HG02981 (cell line): ENCODE results near the gene SLC26A1.

Experiments used
- ATAC-seq: cut with Tn5 transposase; IDR thresholded peaks from one replicate; pipeline ENCODE4 v1.9.1; 2021; ENCODE audit warnings: mild to moderate bottlenecking, moderate library complexity; ENCODE audit not compliant: unreplicated experiment

Gene SLC26A1

GRCh38 chr4:993111-994029 is at the start of gene SLC26A1:
TSS of gene SLC26A1 (minus strand) at chr4:993404. CDS start at chr4:991703, 1,701 bp downstream.
- no peak for ATAC-seq

GRCh38 chr4:1042352-1043055 is 49.3 kb upstream of the SLC26A1 start:
- ATAC-seq, result no peak

- ATAC-seq, result no peak
These were observed 48.7 kb upstream of the SLC26A1 start for GRCh38 chr4:1041936-1042330.

- ATAC-seq, result no peak
These were observed 48.1 kb upstream of the SLC26A1 start for GRCh38 chr4:1041147-1041935.

GRCh38 chr4:1040344-1041146 is 47.3 kb upstream of the SLC26A1 start:
- no peak for ATAC-seq

GRCh38 chr4:1039493-1040343 is 46.5 kb upstream of the SLC26A1 start:
- no peak for ATAC-seq

GRCh38 chr4:1038948-1039492 is 45.8 kb upstream of the SLC26A1 start:
- no peak for ATAC-seq

GRCh38 chr4:1036976-1037810 is 44.0 kb upstream of the SLC26A1 start:
- ATAC-seq, result no peak

- no peak for ATAC-seq
These were observed 42.9 kb upstream of the SLC26A1 start for GRCh38 chr4:1036095-1036494.

GRCh38 chr4:1035510-1035909 is 42.3 kb upstream of the SLC26A1 start:
- no peak for ATAC-seq

- ATAC-seq, result no peak
These were observed 40.8 kb upstream of the SLC26A1 start for GRCh38 chr4:1033840-1034551.

- ATAC-seq, result no peak
These were observed 39.7 kb upstream of the SLC26A1 start for GRCh38 chr4:1032861-1033260.

GRCh38 chr4:1031956-1032795 is 39.0 kb upstream of the SLC26A1 start:
- no peak for ATAC-seq

GRCh38 chr4:1031346-1031745 is 38.1 kb upstream of the SLC26A1 start:
- no peak for ATAC-seq

- no peak for ATAC-seq
These were observed 37.4 kb upstream of the SLC26A1 start for GRCh38 chr4:1030559-1030958.

GRCh38 chr4:1030031-1030430 is 36.8 kb upstream of the SLC26A1 start:
- no peak for ATAC-seq

- no peak for ATAC-seq
These were observed 36.3 kb upstream of the SLC26A1 start for GRCh38 chr4:1029529-1029928.
